Measurements from ENCODE around the gene TMEM87B.
"Not testable (repeated sequence)": the region's sequence is repeated elsewhere in the genome, so short reads cannot be mapped to it uniquely, and the experiment has no call there.

Gene TMEM87B

DNA sequence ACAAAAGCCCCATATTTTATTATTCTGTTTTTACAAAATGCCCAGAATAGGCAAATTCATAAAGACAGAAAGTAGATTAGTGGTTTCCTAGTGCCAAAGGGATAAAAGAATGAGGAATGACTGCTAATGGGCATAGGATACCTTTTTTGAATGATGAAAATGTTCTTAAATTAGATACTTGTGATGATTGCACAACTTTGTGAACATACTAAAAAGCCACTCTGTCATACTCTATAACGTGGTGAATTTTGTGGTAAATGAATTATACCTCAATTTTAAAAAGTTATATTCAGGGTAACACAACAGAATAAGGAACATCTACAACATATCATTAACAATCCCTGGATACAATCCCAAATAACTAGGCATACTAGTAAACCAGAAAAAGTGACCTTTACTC is 74.0 kb downstream of the TMEM87B start:
- DNase-seq: no peak

DNA sequence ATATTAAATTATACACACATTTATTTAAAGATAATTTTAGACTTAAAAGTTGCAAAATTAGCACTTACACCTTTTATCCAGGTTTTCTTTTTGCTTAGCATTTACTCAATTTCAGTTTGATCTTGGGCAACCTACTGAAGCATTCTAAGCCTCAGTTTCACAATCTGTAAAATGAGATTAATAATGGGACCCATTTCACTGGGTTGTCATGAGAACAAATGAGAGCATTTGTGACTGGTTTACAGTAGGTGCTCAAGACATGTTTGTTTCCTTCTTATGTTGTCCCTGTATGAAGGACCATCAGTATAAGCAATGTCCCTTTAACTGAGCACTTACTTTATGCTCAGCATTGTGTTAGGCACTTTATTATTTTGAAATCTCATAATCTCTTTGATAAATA is 78.3 kb downstream of the TMEM87B start:
- DNase-seq: no peak

DNA sequence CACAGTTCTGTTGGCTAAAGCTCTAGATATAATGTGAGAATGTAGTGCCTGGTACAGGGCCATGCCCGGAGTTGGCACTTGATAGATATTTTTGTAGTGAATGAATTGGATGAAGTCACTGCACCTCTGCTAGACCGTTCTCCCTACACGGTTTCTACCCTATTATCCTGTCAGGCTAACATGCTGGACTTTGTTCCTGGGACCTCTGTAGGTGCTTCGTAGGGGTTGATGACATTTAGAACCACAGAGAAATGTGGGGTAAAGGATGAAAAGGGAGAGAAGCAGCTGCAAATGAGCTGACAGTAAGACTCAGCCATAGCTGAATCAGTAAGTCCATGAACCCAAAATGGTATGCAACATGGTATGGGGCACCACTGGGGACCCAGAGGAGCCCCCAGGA is 79.1 kb downstream of the TMEM87B start:
- DNase-seq: no peak

DNA sequence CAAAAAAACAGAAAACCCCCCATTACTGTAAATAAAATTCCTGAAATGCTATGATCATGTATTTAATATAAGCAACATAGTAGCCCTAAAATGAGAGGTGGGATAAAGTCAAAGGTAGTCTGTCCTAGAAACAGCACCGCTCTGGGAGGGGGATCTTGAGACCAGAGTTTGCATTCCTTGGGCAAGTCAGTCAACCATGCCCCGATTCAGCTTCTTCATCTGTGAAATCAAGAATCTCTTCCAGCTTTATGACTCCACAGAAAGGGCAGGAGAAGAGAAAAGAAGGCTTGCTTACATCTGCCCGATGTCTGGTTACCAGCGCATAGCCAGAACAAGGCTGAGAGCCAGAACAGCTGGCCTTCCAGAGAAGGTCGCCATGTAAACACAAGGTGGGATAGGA is 81.0 kb downstream of the TMEM87B start:
- no peak for DNase-seq

GRCh38 chr2:112137516-112138158 is 82.6 kb downstream of the TMEM87B start:
- DNase-seq: peak; percentile 21

GRCh38 chr2:112138159-112139032 is 83.3 kb downstream of the TMEM87B start, which contains the start of gene FBLN7:
Gene FBLN7 (plus strand): TSS chr2:112138385. CDS start chr2:112138656, 271 bp downstream.
- peak; percentile 7 for DNase-seq

DNA sequence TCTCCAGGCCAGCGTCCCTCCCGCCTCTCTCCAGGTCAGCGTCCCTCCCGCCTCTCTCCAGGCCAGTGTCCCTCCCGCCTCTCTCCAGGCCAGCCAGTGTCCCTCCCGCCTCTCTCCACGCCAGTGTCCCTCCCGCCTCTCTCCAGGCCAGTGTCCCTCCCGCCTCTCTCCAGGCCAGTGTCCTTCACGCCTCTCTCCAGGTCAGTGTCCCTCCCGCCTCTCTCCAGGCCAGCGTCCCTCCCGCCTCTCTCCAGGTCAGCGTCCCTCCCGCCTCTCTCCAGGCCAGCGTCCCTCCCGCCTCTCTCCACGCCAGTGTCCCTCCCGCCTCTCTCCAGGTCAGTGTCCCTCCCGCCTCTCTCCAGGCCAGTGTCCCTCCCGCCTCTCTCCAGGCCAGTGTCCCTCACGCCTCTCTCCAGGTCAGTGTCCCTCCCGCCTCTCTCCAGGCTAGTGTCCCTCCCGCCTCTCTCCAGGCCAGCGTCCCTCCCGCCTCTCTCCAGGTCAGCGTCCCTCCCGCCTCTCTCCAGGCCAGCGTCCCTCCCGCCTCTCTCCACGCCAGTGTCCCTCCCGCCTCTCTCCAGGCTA is 84.1 kb downstream of the TMEM87B start:
- not testable (repeated sequence) for DNase-seq

DNA sequence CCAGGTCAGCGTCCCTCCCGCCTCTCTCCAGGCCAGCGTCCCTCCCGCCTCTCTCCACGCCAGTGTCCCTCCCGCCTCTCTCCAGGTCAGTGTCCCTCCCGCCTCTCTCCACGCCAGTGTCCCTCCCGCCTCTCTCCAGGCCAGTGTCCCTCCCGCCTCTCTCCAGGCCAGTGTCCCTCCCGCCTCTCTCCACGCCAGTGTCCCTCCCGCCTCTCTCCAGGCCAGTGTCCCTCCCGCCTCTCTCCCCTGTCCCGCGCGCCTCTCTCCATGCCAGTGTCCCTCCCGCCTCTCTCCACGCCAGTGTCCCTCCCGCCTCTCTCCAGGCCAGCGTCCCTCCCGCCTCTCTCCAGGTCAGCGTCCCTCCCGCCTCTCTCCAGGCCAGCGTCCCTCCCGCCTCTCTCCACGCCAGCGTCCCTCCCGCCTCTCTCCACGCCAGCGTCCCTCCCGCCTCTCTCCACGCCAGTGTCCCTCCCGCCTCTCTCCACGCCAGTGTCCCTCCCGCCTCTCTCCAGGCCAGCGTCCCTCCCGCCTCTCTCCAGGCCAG is 84.7 kb downstream of the TMEM87B start:
- DNase-seq: not testable (repeated sequence)

DNA sequence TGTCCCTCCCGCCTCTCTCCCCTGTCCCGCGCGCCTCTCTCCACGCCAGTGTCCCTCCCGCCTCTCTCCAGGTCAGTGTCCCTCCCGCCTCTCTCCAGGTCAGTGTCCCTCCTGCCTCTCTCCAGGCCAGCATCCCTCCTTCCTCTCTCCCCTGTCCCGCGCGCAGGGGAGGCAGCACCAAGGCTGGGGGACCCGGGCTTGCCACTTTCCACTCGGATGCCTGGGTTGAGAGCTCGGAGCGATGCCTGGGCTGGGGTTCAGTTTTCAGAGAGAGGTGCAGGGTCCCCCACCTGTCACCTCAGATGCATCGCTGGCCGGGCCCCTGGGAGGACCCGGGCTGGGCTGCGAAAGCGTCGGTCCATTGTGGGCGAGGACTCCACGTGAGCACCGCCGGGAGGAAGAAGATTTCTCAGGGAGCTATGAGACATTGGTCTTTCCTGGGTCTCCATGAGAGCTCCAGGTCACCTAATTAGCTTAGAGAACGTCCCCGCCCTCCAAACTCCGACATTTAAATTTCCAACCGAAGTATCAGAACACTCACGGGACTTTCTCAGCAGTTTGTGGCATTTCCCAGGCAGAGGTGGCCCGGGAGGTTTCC is 85.2 kb downstream of the TMEM87B start:
- DNase-seq: no peak

DNA sequence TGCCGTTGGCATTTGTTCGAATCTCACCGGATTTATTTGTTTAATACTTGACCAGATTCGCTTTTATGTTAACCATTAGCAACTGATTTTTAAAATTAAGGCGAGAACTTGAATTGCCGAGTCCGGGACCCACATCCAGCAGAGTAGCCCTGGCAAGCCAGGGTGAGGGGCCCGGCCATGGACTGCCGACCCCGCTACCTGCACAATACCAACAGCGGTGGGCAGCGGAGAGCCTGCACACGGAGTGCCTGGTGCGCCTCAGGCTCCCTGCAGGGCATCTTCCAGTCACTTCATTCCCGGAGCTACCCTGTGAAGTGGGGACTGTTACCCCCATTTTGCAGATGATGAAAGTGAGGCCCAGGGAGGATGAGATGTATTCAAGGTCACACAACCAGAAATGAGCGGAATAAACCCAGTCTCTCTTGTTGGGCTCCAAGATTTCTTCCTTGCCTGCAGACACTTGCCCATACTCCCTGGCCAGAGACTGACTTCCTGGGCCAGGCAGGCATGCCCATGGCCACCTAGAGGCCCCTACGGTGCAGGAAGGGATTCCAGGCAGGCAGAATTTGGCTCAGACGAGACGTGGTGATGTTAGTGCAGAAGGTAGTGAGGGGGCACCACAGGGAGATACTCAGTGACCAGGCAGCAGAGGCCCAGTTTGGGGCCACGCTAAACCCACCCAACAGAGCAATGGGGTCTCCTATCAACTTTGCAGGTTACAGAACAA is 86.0 kb downstream of the TMEM87B start:
- no peak for DNase-seq

DNA sequence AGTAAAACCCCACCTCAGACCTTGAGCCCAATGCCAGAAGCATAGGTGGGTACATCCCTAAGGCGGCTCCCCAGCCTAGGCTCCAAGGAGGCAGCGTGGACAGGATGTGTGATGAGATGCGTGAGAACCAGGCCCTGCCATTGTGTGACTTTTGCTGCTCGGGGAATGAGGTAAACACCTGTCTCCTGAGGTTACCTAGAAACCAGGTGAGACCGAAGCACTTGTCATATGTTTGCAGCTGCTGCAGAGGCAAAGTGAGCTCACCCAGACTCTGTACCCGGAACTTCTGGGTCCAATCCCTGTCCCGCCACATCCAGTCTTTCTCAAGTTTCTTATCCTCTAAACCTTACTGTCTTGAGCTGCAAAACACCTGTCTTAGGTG is 86.5 kb downstream of the TMEM87B start:
- DNase-seq: no peak

DNA sequence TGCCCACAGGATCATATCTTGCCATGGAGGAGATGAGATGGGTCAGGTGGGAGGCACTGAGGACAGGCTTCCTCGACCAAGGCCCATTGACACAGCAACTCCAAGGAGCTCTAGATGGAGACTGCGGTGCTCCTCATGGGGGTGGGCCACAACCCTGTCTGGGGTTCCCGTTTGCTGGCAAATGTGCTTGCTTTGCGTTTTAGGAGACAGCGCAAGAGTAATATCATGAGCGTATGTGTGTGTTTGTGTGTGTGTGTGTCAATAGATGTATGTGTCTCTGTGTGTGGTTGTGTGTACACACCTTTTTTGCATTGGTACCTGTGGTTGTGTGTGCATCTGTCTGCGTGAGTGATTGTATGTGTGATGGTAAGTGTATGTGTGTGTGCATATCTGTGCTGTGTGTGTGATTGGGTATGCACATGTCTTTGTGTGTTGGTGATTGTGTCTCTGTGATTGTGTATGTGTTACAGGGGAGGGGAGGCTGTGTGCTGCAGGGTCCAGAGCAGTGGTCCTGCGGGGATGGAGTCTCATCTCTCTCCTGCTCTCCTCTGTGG is 87.5 kb downstream of the TMEM87B start:
- no peak for DNase-seq

- DNase-seq: no peak
Observed at GRCh38 chr2:112143150-112143549, 88.1 kb downstream of the TMEM87B start.

- no peak for DNase-seq
Observed at GRCh38 chr2:112144966-112145365, 89.9 kb downstream of the TMEM87B start.

- no peak for DNase-seq
Observed at GRCh38 chr2:112147382-112148168, 92.5 kb downstream of the TMEM87B start.

- DNase-seq: no peak
Observed at GRCh38 chr2:112148477-112148876, 93.4 kb downstream of the TMEM87B start.

GRCh38 chr2:112149194-112149593 is 94.1 kb downstream of the TMEM87B start:
- DNase-seq: no peak

- no peak for DNase-seq
Observed at GRCh38 chr2:112149866-112150435, 94.9 kb downstream of the TMEM87B start.

DNA sequence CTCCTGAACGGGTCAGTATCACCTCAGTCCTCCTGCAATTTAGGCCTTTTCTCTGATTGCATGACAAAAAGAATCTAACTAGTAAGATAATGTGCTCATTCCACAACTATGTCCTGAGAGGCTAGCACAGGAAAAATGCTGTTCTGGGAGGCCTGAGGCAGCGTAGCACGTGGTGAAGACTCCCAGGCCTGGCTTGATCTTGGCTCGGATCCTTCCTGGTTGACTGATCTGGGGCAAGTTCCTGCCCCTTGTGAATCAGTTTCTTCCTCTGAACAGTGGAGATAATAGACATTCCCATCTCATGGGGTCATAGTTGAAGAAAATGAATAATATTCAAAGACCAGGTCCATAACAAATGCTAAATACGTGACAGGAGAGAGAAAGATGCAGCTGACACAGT is 95.4 kb downstream of the TMEM87B start:
- DNase-seq: peak; percentile 96

GRCh38 chr2:112150851-112151250 is 95.8 kb downstream of the TMEM87B start:
- DNase-seq: no peak

DNA sequence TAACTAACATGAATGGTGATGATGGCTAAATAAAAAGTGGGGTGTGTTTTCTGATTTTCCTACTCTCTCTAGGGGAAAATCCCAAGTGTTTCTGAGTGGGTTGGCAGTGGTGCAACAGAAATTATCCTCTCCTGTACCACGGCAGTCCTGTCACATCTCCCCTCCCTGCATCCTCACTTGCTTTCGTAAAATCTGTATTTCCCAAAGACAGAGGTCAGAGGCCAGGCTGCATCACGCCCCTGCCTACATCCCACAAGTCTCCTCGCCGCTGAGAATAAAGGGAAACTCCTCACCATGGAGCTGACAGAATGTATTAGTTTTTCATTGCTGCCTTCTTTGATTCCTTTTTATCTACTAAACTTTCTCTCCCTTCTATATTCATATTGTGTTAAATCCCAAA is 96.2 kb downstream of the TMEM87B start:
- DNase-seq: no peak

Measured in fibroblast of skin of back (primary cell).